ENCODE results near the gene GPR3.
"Not testable (repeated sequence)": the region's sequence is repeated elsewhere in the genome, so short reads cannot be mapped to it uniquely, and the experiment has no call there.

The GPR3 gene

DNA sequence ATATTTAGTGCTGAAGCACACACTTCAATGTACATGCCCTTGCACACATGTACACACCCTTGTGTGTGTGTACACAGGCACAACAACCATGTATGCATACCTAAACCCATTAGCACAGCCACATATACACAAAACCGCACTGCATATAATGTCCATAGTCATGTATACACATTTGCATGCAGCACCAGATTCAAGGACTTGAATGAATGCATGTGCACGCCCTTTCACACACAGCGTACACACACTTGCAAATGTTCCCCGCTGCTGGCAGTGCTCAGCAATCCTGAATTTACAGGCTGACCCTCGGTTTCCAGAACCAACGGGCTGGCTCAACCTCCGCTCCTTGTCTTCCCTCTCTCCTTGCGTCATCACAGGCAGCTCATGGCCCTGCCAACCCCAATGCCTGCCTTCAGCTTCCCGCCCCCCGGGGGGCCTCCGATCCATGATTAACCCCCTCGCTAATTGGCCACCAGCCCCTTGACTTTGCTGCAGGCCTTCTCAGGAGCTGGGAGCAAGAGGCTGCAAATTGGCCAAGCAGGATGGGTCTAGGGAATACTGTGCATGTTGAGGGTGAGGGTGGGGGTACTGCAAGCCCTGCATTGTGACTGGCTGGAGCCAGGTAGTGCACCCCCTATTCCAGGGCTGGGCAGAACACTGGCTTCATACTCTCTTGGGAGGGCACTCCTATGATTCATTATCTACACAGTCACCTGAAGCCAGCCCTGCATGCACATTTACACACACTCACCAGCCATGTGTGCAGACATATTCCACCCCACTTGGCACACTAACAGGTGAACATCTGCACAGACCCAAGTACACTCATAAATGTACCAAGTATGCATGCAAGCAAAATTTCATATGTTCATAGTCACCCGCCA is 7.9 kb downstream of the GPR3 start:
- DNase-seq (ENCODE audit: low read depth) = no peak

DNA sequence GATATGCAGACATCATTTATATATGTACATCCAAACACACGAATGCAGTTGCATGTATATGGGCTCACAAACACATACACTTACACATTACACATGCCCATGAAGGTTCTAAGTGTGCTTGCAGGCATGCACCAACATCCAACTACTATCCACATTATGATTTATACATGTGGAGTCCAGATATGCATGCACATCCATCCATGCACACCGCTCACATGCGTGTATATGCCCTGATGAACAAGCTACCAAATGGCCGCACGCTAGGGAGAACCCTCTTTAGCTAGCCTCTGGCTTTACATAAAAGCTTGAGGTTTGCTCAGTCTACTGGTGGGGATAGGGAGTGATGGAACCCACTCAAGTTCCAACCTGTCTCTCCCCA is 8.5 kb downstream of the GPR3 start:
- DNase-seq (ENCODE audit: low read depth) = no peak

DNA sequence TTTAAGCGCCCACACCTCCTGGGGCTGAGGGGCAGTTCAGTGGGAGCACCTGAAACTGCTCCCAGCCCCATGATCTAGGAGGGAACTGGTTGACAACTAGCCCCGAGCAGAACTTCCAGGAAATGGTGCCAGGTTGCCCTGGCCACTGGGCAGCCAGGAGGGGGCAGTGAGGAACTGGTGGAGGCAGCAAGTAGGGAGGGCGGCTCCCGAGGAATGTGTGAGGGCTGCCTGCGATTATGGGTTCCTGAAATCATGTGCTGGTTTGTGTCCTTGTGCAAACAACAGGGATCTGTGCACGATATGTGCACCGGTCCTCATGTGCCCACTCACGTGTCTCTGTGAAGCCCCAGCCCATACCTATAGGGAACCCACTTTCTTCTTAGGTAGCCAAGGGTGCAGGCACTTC is 9.9 kb downstream of the GPR3 start:
- no peak for DNase-seq (ENCODE audit: low read depth)

DNA sequence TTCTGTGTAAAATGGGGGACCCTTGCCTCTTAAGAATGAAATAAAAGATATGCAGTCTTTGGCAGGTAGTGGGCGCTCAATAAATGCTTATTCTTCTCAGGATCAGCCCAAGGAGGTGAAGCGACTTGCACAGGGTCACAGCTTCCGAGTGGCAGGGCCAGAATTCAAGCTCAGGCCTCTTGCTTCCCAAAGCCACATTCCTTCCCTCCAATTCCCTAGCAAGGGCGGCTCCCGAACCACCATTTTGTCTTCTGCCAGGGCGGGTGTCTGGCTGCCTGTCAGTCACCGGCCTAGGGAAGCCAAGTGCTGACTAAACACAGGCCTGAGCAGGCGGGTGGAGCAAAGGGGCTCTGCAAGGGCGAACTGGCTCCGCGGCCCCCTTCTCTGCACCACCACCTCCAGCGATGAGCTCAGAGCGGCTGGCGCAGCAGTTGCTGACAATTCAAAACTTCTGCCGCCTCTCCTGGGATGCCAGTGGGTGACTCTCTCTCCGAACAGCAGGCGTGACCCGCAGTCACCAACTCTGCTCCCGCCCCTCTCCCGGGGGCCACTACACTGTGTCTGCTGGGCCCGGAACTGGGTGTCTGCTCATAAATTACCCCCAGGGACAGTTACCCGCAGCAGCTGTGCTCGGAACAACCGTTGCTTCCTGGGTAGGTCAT is 10.8 kb downstream of the GPR3 start:
- no peak for DNase-seq (ENCODE audit: low read depth)

DNA sequence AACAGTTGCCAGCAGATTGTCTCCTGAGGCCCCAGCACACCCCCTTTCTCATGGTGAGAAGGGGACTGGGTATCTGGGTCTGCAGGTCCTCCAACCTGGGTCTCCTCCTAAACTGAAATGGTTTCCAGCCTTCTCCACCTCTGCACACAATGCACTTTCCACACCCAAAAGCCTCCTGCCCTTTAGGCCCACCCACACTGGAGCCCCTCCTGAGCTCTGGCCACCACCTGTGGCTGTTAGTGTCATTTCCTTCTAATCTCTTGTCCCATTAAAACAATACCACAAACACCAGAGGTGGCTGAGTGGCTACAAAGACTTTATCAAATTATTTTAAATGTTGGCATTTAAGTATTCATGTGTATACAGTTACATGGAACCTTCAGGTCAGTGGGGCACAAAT is 11.5 kb downstream of the GPR3 start:
- no peak for DNase-seq (ENCODE audit: low read depth)

DNA sequence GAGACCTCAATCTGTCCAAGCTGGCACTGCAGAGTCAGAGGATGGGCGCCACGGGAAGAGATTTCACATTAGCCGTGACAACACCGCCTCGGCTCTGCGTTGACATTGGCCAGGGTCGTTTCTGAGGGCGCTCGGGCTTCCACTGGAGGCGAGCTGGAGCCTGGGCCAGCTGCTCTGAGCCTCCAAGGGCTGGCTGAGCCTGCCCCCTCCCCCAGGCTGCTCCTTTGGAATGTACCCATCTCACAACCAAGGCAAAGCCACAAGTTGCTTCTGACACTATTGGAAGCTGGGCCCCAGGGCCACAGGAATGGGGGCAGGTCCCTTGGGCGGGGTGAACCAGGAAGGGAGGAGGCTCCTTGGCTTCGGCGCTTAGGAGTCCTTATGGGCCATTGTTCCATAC is 12.7 kb downstream of the GPR3 start:
- no peak for DNase-seq (ENCODE audit: low read depth)

DNA sequence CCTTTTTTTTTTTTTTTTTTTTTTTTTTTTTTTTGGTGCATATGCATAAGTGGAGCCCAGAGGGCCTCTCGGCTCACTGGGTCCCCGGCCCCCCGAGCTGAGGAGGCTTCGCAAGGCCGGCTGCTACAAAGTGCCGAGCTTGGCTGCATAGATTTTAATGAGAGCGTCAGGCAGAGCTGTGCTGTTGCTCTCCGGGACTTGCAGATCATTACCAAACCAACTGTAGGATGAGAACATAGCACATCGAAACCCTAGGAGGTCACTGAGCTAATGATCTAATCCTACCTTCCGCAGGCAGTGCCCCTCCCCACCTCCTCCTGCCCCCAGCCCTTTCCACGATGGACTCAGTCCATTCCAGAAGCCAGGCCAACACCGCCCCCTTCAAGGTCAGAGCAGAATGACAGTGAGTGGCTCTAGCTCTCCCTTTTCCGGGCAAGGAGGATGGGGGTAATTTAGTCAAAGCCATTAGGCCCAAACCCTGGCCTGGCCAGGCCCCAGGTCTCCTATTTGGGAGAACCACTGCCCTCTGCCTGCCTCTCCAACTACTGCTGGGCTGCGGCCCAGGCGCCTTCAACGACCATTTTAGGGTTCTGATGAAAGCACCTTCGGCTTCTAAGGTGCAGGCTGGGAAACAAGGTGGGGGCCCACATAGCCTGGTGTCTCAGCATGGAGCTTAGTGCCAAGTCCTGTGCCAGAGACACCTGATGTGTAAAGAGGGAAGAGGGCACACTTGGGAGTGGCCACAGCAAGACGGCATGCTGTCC is 13.4 kb downstream of the GPR3 start:
- not testable (repeated sequence) for DNase-seq (ENCODE audit: low read depth)

- DNase-seq (ENCODE audit: low read depth) = no peak
These were observed 13.9 kb downstream of the GPR3 start for GRCh38 chr1:27406362-27406680.

DNA sequence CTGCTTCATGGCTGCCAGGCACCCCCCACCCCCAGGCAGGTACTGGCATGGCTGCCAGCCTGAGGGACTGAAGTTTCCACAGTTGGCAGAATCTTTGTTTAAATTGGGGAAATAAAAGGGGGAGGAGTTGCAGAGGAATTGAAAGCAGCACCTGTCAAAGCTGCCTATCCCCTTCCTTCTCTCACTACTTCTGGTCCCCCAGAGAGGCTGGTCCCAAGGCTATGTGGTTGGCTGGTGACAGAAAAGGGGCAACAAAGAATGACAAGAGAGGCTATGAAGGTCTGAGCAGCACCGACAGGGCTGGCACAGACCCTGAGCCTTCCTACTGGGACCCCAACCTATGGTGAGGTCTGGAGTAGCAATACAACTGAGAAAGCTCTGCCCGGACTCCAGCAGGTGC is 14.4 kb downstream of the GPR3 start:
- not testable (repeated sequence) for DNase-seq (ENCODE audit: low read depth)

DNA sequence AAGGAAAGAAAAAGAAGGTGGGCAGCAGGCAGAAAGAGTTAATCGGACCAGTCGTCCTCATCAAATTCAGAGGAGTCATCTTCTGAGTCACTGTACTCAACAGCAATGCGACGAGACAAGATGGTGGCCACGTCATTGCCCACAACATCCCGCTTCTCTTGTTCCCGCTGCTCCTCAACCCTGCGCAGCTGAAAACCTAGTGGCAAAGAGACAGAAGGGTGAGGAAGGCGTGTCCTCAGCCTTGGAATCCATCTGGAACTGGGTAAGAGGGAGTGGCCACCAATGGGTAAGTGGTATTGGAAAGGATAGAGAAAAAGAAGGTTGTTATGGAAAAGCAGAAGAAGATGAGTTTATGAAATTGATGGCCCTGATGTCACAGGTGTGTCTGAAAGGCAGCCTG is 15.7 kb downstream of the GPR3 start:
- no peak for DNase-seq (ENCODE audit: low read depth)

- no peak for DNase-seq (ENCODE audit: low read depth)
These were observed 17.2 kb downstream of the GPR3 start for GRCh38 chr1:27409669-27410068.

DNA sequence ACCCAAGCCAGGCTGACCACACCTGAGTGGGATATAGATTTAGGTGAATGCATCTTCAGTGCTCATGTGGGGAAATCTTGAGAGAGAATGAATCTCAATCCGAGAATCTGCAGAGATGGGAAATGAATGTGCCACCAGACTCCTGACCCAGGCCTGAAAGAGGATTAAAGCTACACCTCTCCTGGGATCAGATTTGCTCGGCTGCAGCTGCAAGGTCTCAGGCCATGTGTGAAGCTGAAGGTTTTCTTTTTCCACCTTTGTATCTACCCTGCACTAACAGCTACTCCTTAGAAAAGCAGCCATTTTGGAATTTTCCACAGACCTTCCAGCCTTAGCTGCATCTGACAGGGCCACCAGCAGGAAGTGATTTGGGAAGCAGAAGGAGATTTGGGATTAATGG is 18.3 kb downstream of the GPR3 start:
- DNase-seq (ENCODE audit: low read depth) = no peak

DNA sequence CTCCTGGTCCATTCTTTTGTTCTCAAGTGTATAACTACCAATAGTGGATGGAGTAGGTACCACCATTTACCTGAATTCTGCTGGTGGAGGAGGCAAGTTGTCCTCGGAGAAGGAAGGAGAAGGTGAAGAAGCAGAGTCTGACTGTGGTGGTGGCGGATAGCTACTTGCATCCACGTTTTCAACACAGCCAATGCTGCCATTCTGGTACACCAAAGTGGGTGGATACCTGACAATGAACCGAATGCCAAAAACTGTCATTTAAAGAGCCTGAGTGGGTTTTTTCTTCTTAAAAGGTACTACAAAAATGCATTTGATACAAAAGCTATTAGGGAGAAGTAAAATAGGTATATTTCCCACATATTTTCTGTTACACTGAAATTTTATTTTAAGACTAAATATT is 20.1 kb downstream of the GPR3 start:
- no peak for DNase-seq (ENCODE audit: low read depth)

DNA sequence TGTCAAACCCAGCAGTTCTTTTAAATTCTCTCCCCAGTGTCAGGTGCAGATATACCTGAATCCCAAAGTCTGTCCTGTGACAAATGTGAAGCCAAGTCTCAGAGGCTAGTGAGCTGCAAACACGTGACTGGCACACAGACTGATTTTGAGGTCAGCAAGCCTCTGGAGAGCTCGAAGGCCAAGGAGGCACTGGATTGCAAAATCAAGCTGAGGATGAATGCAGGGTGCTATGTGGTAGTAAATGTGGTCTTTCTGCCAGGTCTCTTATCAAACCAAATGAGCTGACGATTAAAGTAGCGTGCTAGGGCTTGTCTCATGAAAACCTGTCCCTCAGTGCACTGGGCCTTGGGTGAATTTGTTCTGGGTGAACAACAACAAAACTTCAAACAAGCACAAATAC is 20.6 kb downstream of the GPR3 start:
- DNase-seq (ENCODE audit: low read depth) = no peak

DNA sequence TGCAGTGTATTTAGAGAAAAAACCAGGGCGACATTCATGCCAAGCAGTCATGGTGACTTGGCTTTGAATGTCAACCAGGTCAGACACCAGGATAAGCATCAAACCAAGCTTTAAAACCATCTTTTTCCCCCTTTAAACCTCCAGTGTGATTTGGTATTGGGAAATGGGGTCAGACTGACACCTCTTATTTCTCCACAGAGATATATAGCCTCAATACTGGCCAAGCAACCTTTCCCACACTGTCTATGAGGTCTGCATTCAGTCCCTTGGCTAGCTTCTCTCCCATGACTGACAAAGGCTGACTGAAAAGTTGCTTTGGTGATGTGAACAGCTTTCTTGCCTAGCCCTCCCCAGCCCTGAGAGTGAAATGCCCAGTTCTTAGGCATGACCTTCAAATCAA is 21.7 kb downstream of the GPR3 start:
- no peak for DNase-seq (ENCODE audit: low read depth)

DNA sequence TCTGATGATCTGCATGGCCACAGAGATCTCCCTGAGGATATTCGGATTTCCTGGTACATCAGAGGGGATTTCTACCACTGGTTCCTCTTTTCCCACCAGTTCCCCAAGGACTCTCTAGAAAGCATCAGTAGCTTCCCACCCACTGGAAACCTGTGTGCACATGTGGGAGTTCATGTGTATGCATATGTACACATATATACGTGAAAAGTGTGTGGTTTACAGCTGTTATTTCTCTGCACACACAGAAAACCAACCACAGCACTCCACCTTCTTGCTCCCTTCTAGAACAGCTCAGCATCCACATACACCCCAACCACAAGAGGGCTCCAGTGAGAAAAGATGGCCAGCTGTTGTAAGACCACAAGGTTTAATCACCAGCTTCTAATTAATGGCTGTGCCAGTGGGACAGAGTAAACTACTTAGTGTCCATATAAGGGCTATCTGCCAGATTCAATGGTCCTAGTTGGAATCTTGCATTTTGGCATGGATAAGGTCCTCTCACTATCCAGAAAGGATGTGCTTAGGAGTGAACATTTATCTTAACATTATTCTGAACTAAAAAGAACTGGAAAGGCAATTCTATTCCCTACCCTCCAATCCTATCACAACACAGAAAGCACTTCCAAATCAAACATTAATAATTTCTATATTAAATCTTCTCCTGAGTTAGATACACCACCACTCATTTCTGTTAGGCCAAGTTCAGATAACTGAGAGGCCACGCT is 24.1 kb downstream of the GPR3 start:
- DNase-seq (ENCODE audit: low read depth) = no peak

GRCh38 chr1:27417713-27418112 is 25.3 kb downstream of the GPR3 start:
- no peak for DNase-seq (ENCODE audit: low read depth)

DNA sequence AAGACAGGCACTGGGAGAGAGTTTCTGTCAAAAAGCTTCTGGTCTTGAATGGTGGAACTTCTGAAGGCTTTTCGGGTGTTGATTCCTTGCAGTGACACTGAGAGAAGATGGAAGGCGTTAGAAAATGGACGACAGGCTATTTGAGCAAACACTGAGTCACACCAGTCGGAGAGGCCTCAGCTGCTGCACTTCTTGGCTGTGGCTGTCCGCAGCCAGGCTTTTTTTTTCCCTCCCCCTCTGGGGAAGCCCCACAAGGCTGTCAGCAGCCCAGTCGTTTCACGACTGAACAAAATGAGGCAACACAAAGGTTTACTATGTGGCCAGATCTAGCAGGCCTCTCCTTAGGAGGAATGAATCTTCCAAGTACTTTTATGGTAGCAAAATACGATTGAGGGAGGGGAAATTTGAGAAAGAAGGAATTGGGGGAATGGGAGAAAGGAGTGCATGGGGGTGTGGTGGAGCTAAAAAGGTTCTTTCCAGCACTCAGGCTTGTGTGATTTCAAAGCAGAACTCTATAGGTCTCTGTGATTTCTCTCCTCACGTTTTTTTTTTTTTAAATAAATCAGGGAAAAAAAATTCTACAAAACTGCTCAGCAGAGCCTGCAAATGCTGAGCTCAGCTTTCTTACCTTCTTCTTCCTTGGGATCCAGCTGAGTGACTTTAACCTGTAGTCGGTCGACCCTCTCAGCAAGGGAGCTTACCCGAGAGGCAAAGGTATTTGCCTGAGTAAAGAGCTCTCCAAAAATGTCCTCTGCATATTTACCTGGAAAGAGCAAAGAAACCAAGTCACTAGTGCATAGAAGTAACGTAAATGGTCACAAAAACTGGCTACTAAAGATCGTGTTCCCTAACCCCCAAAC is 26.1 kb downstream of the GPR3 start:
- DNase-seq (ENCODE audit: low read depth) = no peak

- no peak for DNase-seq (ENCODE audit: low read depth)
These were observed 31.3 kb downstream of the GPR3 start for GRCh38 chr1:27423709-27424108.

- no peak for DNase-seq (ENCODE audit: low read depth)
These were observed 34.9 kb downstream of the GPR3 start for GRCh38 chr1:27427329-27427728.

GRCh38 chr1:27427816-27428315 is 35.4 kb downstream of the GPR3 start:
- DNase-seq (ENCODE audit: low read depth) = no peak
